H9 (cell line): ENCODE measurements around the gene HMGXB4. TPM values are rescaled to one million over a fixed set of nuclear protein-coding genes. Genes with fewer than 3 reads are reported as not detected.

Experiments used
- DNase-seq: peaks from one replicate; pipeline ENCODE4 v3.0.0-alpha.2; 2017
- H2AFZ ChIP-seq: one replicate; pipeline ENCODE4 v1.6.1; 2013; ENCODE audit warnings: mild to moderate bottlenecking, low read length, control low read depth, moderate library complexity
- H2AK5ac ChIP-seq: 2 replicates; pipeline ENCODE4 v1.6.1; 2013; ENCODE audit warnings: low read length, control low read depth, mixed read lengths; ENCODE audit not compliant: insufficient read length
- H2BK120ac ChIP-seq: one replicate; pipeline ENCODE4 v1.6.1; 2013; ENCODE audit warnings: low read depth, mild to moderate bottlenecking, low read length, control low read depth, inconsistent platforms; ENCODE audit not compliant: poor library complexity, severe bottlenecking
- H2BK12ac ChIP-seq: 2 replicates; pipeline ENCODE4 v1.6.1; 2013; ENCODE audit warnings: low read length, control low read depth, mixed read lengths, low read depth; ENCODE audit not compliant: insufficient read length
- H2BK15ac ChIP-seq: 2 replicates; pipeline ENCODE4 v1.6.1; 2013; ENCODE audit warnings: low read depth, low read length, control low read depth
- H2BK20ac ChIP-seq: one replicate; pipeline ENCODE4 v1.6.1; 2013; ENCODE audit warnings: low read depth, mild to moderate bottlenecking, low read length, control low read depth, inconsistent platforms; ENCODE audit not compliant: poor library complexity, severe bottlenecking
- H2BK5ac ChIP-seq: 2 replicates; pipeline ENCODE4 v1.6.1; 2013; ENCODE audit warnings: low read length, control low read depth, mixed read lengths; ENCODE audit not compliant: insufficient read length
- H3K14ac ChIP-seq: 2 replicates; pipeline ENCODE4 v1.6.1; 2013; ENCODE audit warnings: low read length, control low read depth; ENCODE audit not compliant: insufficient read depth
- H3K18ac ChIP-seq: 2 replicates; pipeline ENCODE4 v1.6.1; 2013; ENCODE audit warnings: low read depth, mild to moderate bottlenecking, mixed read lengths, low read length, control low read depth; ENCODE audit not compliant: insufficient read length
- H3K23ac ChIP-seq: 2 replicates; pipeline ENCODE4 v1.6.1; 2013; ENCODE audit warnings: low read length, control low read depth, mixed read lengths, low read depth; ENCODE audit not compliant: insufficient read length
- H3K23me2 ChIP-seq: 2 replicates; pipeline ENCODE4 v1.6.1; 2013; ENCODE audit warnings: low read depth, mild to moderate bottlenecking, mixed read lengths, low read length, control low read depth; ENCODE audit not compliant: insufficient read length, poor library complexity, severe bottlenecking
- H3K27ac ChIP-seq: 2 replicates; pipeline ENCODE4 v1.5.1; 2013; ENCODE audit warnings: low read length, control low read depth, mixed read lengths, low read depth; ENCODE audit not compliant: insufficient read length
- H3K27me3 ChIP-seq: 2 replicates; pipeline ENCODE4 v1.6.1; 2013; ENCODE audit warnings: low read length, control low read depth, inconsistent platforms; ENCODE audit not compliant: insufficient read depth
- H3K4ac ChIP-seq: 2 replicates; pipeline ENCODE4 v1.6.1; 2013; ENCODE audit warnings: low read depth, mild to moderate bottlenecking, control low read depth, inconsistent platforms, low read length, moderate library complexity
- H3K4me1 ChIP-seq: 2 replicates; pipeline ENCODE4 v1.6.1; 2013; ENCODE audit warnings: low read length, control low read depth, inconsistent platforms; ENCODE audit not compliant: insufficient read depth
- H3K4me2 ChIP-seq: 2 replicates; pipeline ENCODE4 v1.6.1; 2013; ENCODE audit warnings: low read length, control low read depth, mixed read lengths; ENCODE audit not compliant: insufficient read length, insufficient read depth
- H3K56ac ChIP-seq: 2 replicates; pipeline ENCODE4 v1.6.1; 2013; ENCODE audit warnings: low read depth, mild to moderate bottlenecking, mixed read lengths, low read length, control low read depth; ENCODE audit not compliant: insufficient read length
- H3K79me1 ChIP-seq: 2 replicates; pipeline ENCODE4 v1.6.1; 2013; ENCODE audit warnings: low read depth, mild to moderate bottlenecking, moderate library complexity, low read length, control low read depth, inconsistent platforms; ENCODE audit not compliant: insufficient read depth, poor library complexity, severe bottlenecking
- H3K79me2 ChIP-seq: 2 replicates; pipeline ENCODE4 v1.6.1; 2013; ENCODE audit warnings: low read length, control low read depth, inconsistent platforms; ENCODE audit not compliant: insufficient read depth
- H3K9ac ChIP-seq: 2 replicates; pipeline ENCODE4 v1.6.1; 2013; ENCODE audit warnings: low read length, control low read depth, mixed read lengths; ENCODE audit not compliant: insufficient read length; ENCODE audit errors: extremely low read depth
- H3K9me3 ChIP-seq: one replicate; pipeline ENCODE4 v1.6.1; 2013; ENCODE audit warnings: low read depth, low read length, inconsistent platforms; ENCODE audit not compliant: control insufficient read depth
- H3T11ph ChIP-seq: one replicate; pipeline ENCODE4 v1.6.1; 2013; ENCODE audit warnings: mild to moderate bottlenecking, low read length, control low read depth, inconsistent platforms
- H4K20me1 ChIP-seq: one replicate; pipeline ENCODE4 v1.6.1; 2013; ENCODE audit not compliant: control insufficient read depth, insufficient read length, insufficient read depth
- H4K5ac ChIP-seq: 2 replicates; pipeline ENCODE4 v1.6.1; 2013; ENCODE audit warnings: low read depth, mild to moderate bottlenecking, mixed read lengths, low read length, control low read depth; ENCODE audit not compliant: insufficient read length
- H4K8ac ChIP-seq: replicated peaks from 2 replicates; pipeline ENCODE4 v1.6.1; 2013; ENCODE audit warnings: low read length, control low read depth, mixed read lengths, low read depth; ENCODE audit not compliant: insufficient read length
- H4K91ac ChIP-seq: 2 replicates; pipeline ENCODE4 v1.6.1; 2013; ENCODE audit warnings: low read depth, mild to moderate bottlenecking, moderate library complexity, mixed read lengths, low read length, control low read depth; ENCODE audit not compliant: insufficient read length
- H3K27ac Mint-ChIP-seq, 3 experiments: 2 replicates in 2 of 3; 3 replicates in 1 of 3; pipeline ENCODE4 v1.8.0; 2020 to 2021; ENCODE audit warnings: mixed read lengths in 3 of 3, mild to moderate bottlenecking in 1 of 3, moderate library complexity in 1 of 3
- H3K27me3 Mint-ChIP-seq: 2 replicates; pipeline ENCODE4 v1.8.0; 2021; ENCODE audit warnings: low read depth, mild to moderate bottlenecking, moderate library complexity, mixed read lengths
- H3K36me3 Mint-ChIP-seq, 3 experiments: 2 replicates in 2 of 3; 3 replicates in 1 of 3; pipeline ENCODE4 v1.8.0; 2020 to 2021; ENCODE audit warnings: low read depth in 3 of 3, mixed read lengths in 3 of 3; ENCODE audit not compliant: insufficient read depth in 1 of 3
- H3K4me1 Mint-ChIP-seq, 2 experiments: 2 replicates each; pipeline ENCODE4 v1.8.0; 2020; ENCODE audit warnings: mixed read lengths in 2 of 2
- H3K4me3 Mint-ChIP-seq, 2 experiments: 2 replicates in 1 of 2; 3 replicates in 1 of 2; pipeline ENCODE4 v1.8.0; 2020 to 2021; ENCODE audit warnings: mild to moderate bottlenecking in 2 of 2, mixed read lengths in 2 of 2, moderate library complexity in 1 of 2
- H3K9me3 Mint-ChIP-seq, 2 experiments: 2 replicates in 1 of 2; 3 replicates in 1 of 2; pipeline ENCODE4 v1.8.0; 2020; ENCODE audit warnings: mild to moderate bottlenecking in 2 of 2, mixed read lengths in 2 of 2, moderate library complexity in 1 of 2
- CTCF ChIP-seq: fragments of 200-600 bp; sonication (generic); conservative IDR thresholded peaks from 3 replicates; pipeline ENCODE4 v1.8.0; 2021; ENCODE audit warnings: antibody characterized with exemption, mild to moderate bottlenecking
- total RNA-seq: library from RNA; stranded (reverse); gene quantifications from 2 replicates; pipeline ENCODE4 v1.2.1, GENCODE V29; 2021

The HMGXB4 gene
- total RNA-seq, 1 experiment from 2014 or later = 33.5 TPM

GRCh38 chr22:35218079-35218478 lies 39.2 kb upstream of the HMGXB4 start:
- H2AFZ ChIP-seq = no peak overlapping the region
- H3K27me3 ChIP-seq = no peaks in the 10 kb centered on the region
- H2BK5ac ChIP-seq = no peak overlapping the region
- H4K91ac ChIP-seq = no peak overlapping the region
- no peaks in the 10 kb centered on the region for H3K79me2 ChIP-seq
- Mint-ChIP-seq H3K27me3 (peaks cover 20% of the 10 kb centered on the region), H3K36me3 (no peaks in the 10 kb centered on the region), H3K27ac (no peak overlapping the region), H3K9me3 (no peaks in the 10 kb centered on the region), H3K4me3 (no peak overlapping the region), H3K4me1 (peaks cover 0 to 2% of the 10 kb centered on the region in 2 experiments; a peak in 2 of 4 replicates)
- H3K27ac ChIP-seq = no peak overlapping the region
- no peaks in the 10 kb centered on the region for H3K79me1 ChIP-seq
- H4K8ac ChIP-seq = no peak overlapping the region
- H4K5ac ChIP-seq = no peak overlapping the region
- no peak overlapping the region for H2BK20ac ChIP-seq
- H3K4ac ChIP-seq = no peak overlapping the region
- H2BK12ac ChIP-seq = no peak overlapping the region
- H3K4me2 ChIP-seq = no peak overlapping the region
- H3T11ph ChIP-seq = no peak overlapping the region
- no peak overlapping the region for H2BK15ac ChIP-seq
- H3K56ac ChIP-seq = no peak overlapping the region
- no peak for DNase-seq
- no peaks in the 10 kb centered on the region for H3K4me1 ChIP-seq
- H3K23ac ChIP-seq = no peak overlapping the region
- H4K20me1 ChIP-seq = no peaks in the 10 kb centered on the region
- H3K18ac ChIP-seq = no peak overlapping the region
- no peak overlapping the region for H3K14ac ChIP-seq
- no peak overlapping the region for H2BK120ac ChIP-seq
- TF ChIP-seq CTCF = no peak
- H3K9ac ChIP-seq = no peak overlapping the region
- no peaks in the 10 kb centered on the region for H3K23me2 ChIP-seq
- H2AK5ac ChIP-seq = no peak overlapping the region
- H3K9me3 ChIP-seq = no peaks in the 10 kb centered on the region
